ENCODE measurements around the gene TTYH1. TPM values are rescaled to one million over a fixed set of nuclear protein-coding genes. Genes with fewer than 3 reads are reported as not detected.

Gene TTYH1
- total and polyA plus RNA-seq, 2 of the 8 experiments (the other 6 are each of a cell fraction or from before 2014, with no cell fraction given) = 26.7 to 46.5 TPM

DNA sequence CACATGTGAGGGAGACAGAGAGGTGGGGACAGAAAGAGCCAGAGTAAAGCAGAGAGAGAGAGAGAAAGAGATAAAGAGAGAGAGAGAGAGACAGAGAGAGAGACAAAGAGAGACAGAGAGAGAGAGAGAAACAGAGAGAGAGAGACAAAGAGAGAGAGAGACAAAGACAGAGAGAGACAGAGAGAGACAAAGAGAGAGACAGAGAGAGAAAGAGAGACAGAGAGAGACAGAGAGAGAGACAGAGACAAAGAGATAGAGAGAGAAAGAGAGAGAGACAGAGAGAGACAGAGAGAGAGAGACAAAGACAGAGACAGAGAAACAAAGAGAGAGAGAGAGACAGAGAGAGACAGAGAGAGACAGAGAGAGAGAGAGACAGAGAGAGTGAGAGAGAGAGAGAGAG lies 4.2 kb upstream of the TTYH1 start:
- no peak overlapping the region for H3K18ac ChIP-seq (ENCODE audit: extremely low read depth, low read length)
- no peak overlapping the region for H2BK120ac ChIP-seq (replicated peaks; ENCODE audit: low read depth, low read length)
- no peak overlapping the region for H2BK5ac ChIP-seq (ENCODE audit: low read depth, low read length)
- no peak overlapping the region for H2AK5ac ChIP-seq (ENCODE audit: low read depth, low read length)
- DNase-seq (ENCODE audit: low read depth in 1 of 2, low spot score in 2 of 2) (no peak), FAIRE-seq (no peak)
- no peaks in the 10 kb centered on the region for H4K20me1 ChIP-seq (replicated peaks in 1 of 2; ENCODE audit: control insufficient read depth in 1 of 2, insufficient read depth in 2 of 2, low read length in 2 of 2)
- ChIA-PET CTCF (ENCODE audit: partially characterized antibody) (interaction anchor here (2.4 to 4.0 kb wide), 3 partner anchors 11 to 28 kb away, joined by 9 to 30 read pairs (median 13); no protein-coding TSS in a partner anchor), POLR2A (ENCODE audit: partially characterized antibody) (interaction anchor here (1.0 kb wide), 1 partner anchor 38 kb away, joined by 4 read pairs; the partner anchor contains the start of gene LENG8)
- no peak overlapping the region for H2AFZ ChIP-seq (ENCODE audit: low read length)
- no peaks in the 10 kb centered on the region for H3K79me2 ChIP-seq (ENCODE audit: control insufficient read depth in 1 of 2, insufficient read depth in 2 of 2, low read length in 2 of 2)
- H2BK12ac ChIP-seq (ENCODE audit: low read depth, low read length) = 0 out of 2 replicates have a peak overlapping the region, but pooled peaks have one; percentile 68
- H3K36me3 ChIP-seq (ENCODE audit: control insufficient read depth in 2 of 4, insufficient read depth in 4 of 4, low read length in 3 of 4) = no peaks in the 10 kb centered on the region
- peaks cover 16% of the 10 kb centered on the region; the same call in 1 of the 2 replicates for H3K23me2 ChIP-seq (ENCODE audit: low read depth, low read length)
- H3K27ac ChIP-seq (ENCODE audit: low read depth, low read length) = no peak overlapping the region
- H3K9me3 ChIP-seq (ENCODE audit: insufficient read depth in 2 of 2, low read depth in 1 of 2, low read length in 1 of 2) = peaks cover 2 to 6% of the 10 kb centered on the region in 2 experiments; a peak in 2 of 4 replicates
- H3K4me3 ChIP-seq (ENCODE audit: extremely low read depth in 1 of 4, insufficient read depth in 2 of 4, low read depth in 3 of 4, low read length in 4 of 4) = no peak overlapping the region
- no peak overlapping the region for H4K5ac ChIP-seq (ENCODE audit: insufficient read length, low read depth, low read length)
- H3K4me1 ChIP-seq (replicated peaks in 1 of 4; ENCODE audit: control insufficient read depth in 3 of 4, insufficient read depth in 4 of 4, low read length in 3 of 4) = peaks cover 0 to 4% (median 3%) of the 10 kb centered on the region in 4 experiments; a peak in 2 of 7 replicates
- H3K23ac ChIP-seq (ENCODE audit: insufficient read length) = no peak overlapping the region
- H4K8ac ChIP-seq (ENCODE audit: extremely low read depth, insufficient read depth, low read length) = no peak overlapping the region; the same call in 1 of the 2 replicates
- no peak overlapping the region for H3K14ac ChIP-seq (ENCODE audit: insufficient read length)
- H3K4me2 ChIP-seq (ENCODE audit: insufficient read depth in 1 of 2, low read depth in 2 of 2, low read length in 2 of 2) = no peak overlapping the region; a peak in 1 of 4 replicates
- H4K91ac ChIP-seq (replicated peaks; ENCODE audit: insufficient read length, low read length) = no peak overlapping the region
- no peak overlapping the region for H3K9ac ChIP-seq (replicated peaks in 1 of 4; ENCODE audit: extremely low read depth in 1 of 4, low read depth in 3 of 4, low read length in 3 of 4)
- peaks cover 6 to 19% (median 15%) of the 10 kb centered on the region in 4 experiments for H3K27me3 ChIP-seq (replicated peaks in 1 of 4; ENCODE audit: control insufficient read depth in 3 of 4, extremely low read depth in 1 of 4, insufficient read depth in 3 of 4, low read length in 3 of 4)
- H3K79me1 ChIP-seq (ENCODE audit: low read depth, low read length) = no peaks in the 10 kb centered on the region
- no peak overlapping the region for H3K4ac ChIP-seq (replicated peaks; ENCODE audit: insufficient read length, low read depth, low read length)
- H2BK15ac ChIP-seq (ENCODE audit: low read length) = no peak overlapping the region
- no peak overlapping the region for H3K56ac ChIP-seq (replicated peaks; ENCODE audit: insufficient read length, low read depth, low read length)
- no peak for TF ChIP-seq KDM1A (IDR thresholded peaks at IDR 0.05; ENCODE audit: borderline replicate concordance, low read length)
- TF ChIP-seq CBX8 (IDR thresholded peaks at IDR 0.05; ENCODE audit: borderline replicate concordance, low read depth, low read length) = no peak
- no peak for TF ChIP-seq SP4 (IDR thresholded peaks at IDR 0.05; ENCODE audit: low read length)
- no peak for TF ChIP-seq SAP30 (IDR thresholded peaks at IDR 0.05; ENCODE audit: insufficient read depth, insufficient replicate concordance, low read length)
- no peak overlapping the region for H2BK20ac ChIP-seq (ENCODE audit: low read length)

Data from H1 (cell line).